ENCODE data around the gene CHRNA9.

DNA sequence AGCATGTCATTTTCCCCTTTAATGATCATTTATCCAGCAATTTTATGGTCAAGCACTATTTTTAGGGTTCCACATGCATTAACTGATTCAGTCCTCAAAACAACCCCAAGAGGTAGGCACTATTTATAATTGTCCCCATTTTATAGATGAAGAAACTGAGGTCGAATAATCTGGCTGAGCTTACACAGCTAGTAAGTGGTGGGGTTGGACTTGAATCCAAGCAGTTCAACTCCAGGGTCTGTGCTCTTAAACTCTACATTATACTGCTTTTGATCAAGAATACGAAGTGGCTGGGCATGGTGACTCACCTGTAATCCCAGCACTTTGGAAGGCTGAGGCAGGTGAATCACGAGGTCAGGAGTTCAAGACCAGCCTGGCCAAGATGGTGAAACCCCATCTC lies 3.2 kb upstream of the CHRNA9 start:
- no peak for TF ChIP-seq EP300 (IDR thresholded peaks at IDR 0.05; ENCODE audit: borderline replicate concordance in 1 of 2, low read depth in 1 of 2, low read length in 1 of 2)
- TF ChIP-seq, protein P1, sequence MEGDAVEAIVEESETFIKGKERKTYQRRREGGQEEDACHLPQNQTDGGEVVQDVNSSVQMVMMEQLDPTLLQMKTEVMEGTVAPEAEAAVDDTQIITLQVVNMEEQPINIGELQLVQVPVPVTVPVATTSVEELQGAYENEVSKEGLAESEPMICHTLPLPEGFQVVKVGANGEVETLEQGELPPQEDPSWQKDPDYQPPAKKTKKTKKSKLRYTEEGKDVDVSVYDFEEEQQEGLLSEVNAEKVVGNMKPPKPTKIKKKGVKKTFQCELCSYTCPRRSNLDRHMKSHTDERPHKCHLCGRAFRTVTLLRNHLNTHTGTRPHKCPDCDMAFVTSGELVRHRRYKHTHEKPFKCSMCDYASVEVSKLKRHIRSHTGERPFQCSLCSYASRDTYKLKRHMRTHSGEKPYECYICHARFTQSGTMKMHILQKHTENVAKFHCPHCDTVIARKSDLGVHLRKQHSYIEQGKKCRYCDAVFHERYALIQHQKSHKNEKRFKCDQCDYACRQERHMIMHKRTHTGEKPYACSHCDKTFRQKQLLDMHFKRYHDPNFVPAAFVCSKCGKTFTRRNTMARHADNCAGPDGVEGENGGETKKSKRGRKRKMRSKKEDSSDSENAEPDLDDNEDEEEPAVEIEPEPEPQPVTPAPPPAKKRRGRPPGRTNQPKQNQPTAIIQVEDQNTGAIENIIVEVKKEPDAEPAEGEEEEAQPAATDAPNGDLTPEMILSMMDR (IDR thresholded peaks at IDR 0.05) = no peak
- no peak for TF ChIP-seq RFX5 (IDR thresholded peaks at IDR 0.05; ENCODE audit: low read length)
- TF ChIP-seq TAF1 (IDR thresholded peaks at IDR 0.05; ENCODE audit: borderline replicate concordance, low read depth, low read length) = no peak
- TF ChIP-seq EZH2phosphoT487 (IDR thresholded peaks at IDR 0.05; ENCODE audit: borderline replicate concordance, low read depth) = no peak
- no peak for TF ChIP-seq MXI1 (IDR thresholded peaks at IDR 0.05; ENCODE audit: low read depth, low read length)
- TF ChIP-seq, protein P2, sequence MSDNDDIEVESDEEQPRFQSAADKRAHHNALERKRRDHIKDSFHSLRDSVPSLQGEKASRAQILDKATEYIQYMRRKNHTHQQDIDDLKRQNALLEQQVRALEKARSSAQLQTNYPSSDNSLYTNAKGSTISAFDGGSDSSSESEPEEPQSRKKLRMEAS (IDR thresholded peaks at IDR 0.05; ENCODE audit: low read depth) = no peak
- TF ChIP-seq GABPA (IDR thresholded peaks at IDR 0.05; ENCODE audit: low read depth) = no peak
- TF ChIP-seq RAD21 (IDR thresholded peaks at IDR 0.05; ENCODE audit: low read length) = no peak
- no peak for TF ChIP-seq POLR2AphosphoS5 (IDR thresholded peaks at IDR 0.05; ENCODE audit: low read depth, low read length)
- TF ChIP-seq, protein P3, sequence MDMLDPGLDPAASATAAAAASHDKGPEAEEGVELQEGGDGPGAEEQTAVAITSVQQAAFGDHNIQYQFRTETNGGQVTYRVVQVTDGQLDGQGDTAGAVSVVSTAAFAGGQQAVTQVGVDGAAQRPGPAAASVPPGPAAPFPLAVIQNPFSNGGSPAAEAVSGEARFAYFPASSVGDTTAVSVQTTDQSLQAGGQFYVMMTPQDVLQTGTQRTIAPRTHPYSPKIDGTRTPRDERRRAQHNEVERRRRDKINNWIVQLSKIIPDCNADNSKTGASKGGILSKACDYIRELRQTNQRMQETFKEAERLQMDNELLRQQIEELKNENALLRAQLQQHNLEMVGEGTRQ (IDR thresholded peaks at IDR 0.05; ENCODE audit: borderline replicate concordance, low read depth, low read length) = no peak
- no peak for TF ChIP-seq SIN3A (IDR thresholded peaks at IDR 0.05; ENCODE audit: borderline replicate concordance, low read depth, low read length)
- TF ChIP-seq, protein P4, sequence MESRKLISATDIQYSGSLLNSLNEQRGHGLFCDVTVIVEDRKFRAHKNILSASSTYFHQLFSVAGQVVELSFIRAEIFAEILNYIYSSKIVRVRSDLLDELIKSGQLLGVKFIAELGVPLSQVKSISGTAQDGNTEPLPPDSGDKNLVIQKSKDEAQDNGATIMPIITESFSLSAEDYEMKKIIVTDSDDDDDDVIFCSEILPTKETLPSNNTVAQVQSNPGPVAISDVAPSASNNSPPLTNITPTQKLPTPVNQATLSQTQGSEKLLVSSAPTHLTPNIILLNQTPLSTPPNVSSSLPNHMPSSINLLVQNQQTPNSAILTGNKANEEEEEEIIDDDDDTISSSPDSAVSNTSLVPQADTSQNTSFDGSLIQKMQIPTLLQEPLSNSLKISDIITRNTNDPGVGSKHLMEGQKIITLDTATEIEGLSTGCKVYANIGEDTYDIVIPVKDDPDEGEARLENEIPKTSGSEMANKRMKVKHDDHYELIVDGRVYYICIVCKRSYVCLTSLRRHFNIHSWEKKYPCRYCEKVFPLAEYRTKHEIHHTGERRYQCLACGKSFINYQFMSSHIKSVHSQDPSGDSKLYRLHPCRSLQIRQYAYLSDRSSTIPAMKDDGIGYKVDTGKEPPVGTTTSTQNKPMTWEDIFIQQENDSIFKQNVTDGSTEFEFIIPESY (IDR thresholded peaks at IDR 0.05; ENCODE audit: borderline replicate concordance, low read depth) = no peak
